Ishikawa (cell line): Measurements from ENCODE around the gene CRYGN.

ENCODE experiments used
- EP300 ChIP-seq: IDR thresholded peaks from 2 replicates; pipeline ENCODE4 v1.6.1; 2012; ENCODE audit warnings: borderline replicate concordance
- YY1 ChIP-seq: IDR thresholded peaks from 2 replicates; pipeline ENCODE4 v1.6.1; 2012; ENCODE audit warnings: low read depth
- TF ChIP-seq, protein P1 (sequence below): IDR thresholded peaks from 2 replicates; pipeline ENCODE4 v1.6.1; 2012

- no peak for TF ChIP-seq YY1
- TF ChIP-seq, protein P1, sequence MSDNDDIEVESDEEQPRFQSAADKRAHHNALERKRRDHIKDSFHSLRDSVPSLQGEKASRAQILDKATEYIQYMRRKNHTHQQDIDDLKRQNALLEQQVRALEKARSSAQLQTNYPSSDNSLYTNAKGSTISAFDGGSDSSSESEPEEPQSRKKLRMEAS, result no peak
- TF ChIP-seq EP300, result no peak
Measured at GRCh38 chr7:151425670-151426440, 14.1 kb downstream of the CRYGN start.
